ENCODE data around the gene HTT. TPM values are rescaled to one million over a fixed set of nuclear protein-coding genes. Genes with fewer than 3 reads are reported as not detected.

HTT gene
- total and polyA plus RNA-seq, 2 of the 13 experiments (the other 11 are each of a cell fraction or from before 2014, with no cell fraction given): 17.5 to 19.5 TPM

GRCh38 chr4:3179126-3179706 lies 104.7 kb downstream of the HTT start (continued):
- no peak for TF ChIP-seq EZH2 (conservative IDR thresholded peaks at IDR 0.05; ENCODE audit: low read depth, low read length)
- TF ChIP-seq RBM22 (optimal IDR thresholded peaks at IDR 0.05; ENCODE audit: low read length): no peak
- no peak for TF ChIP-seq ZNF562 (CRISPR knock-in tag; IDR thresholded peaks at IDR 0.05; ENCODE audit: borderline replicate concordance)
- TF ChIP-seq ZNF576 (CRISPR knock-in tag; IDR thresholded peaks at IDR 0.05): no peak
- TF ChIP-seq IRF2 (CRISPR knock-in tag; IDR thresholded peaks at IDR 0.05): no peak
- TF ChIP-seq HHEX (CRISPR knock-in tag; IDR thresholded peaks at IDR 0.05): no peak
- TF ChIP-seq STAT5B (CRISPR knock-in tag; IDR thresholded peaks at IDR 0.05): no peak
- no peak for TF ChIP-seq SNAI1 (CRISPR knock-in tag; IDR thresholded peaks at IDR 0.05; ENCODE audit: borderline replicate concordance)
- TF ChIP-seq GTF3A (CRISPR knock-in tag; conservative IDR thresholded peaks at IDR 0.05): no peak
- no peak for TF ChIP-seq TRIM24 (CRISPR knock-in tag; IDR thresholded peaks at IDR 0.05)
- TF ChIP-seq ZNF597 (CRISPR knock-in tag; IDR thresholded peaks at IDR 0.05): no peak
- TF ChIP-seq MED1 (CRISPR knock-in tag; IDR thresholded peaks at IDR 0.05): no peak
- TF ChIP-seq ZBTB49 (CRISPR knock-in tag; IDR thresholded peaks at IDR 0.05; ENCODE audit: borderline replicate concordance): no peak
- no peak for TF ChIP-seq ZFP37 (CRISPR knock-in tag; IDR thresholded peaks at IDR 0.05; ENCODE audit: borderline replicate concordance)
- no peak for TF ChIP-seq ZSCAN5A (CRISPR knock-in tag; IDR thresholded peaks at IDR 0.05; ENCODE audit: borderline replicate concordance)
- TF ChIP-seq ZNF607 (CRISPR knock-in tag; IDR thresholded peaks at IDR 0.05; ENCODE audit: borderline replicate concordance): no peak
- TF ChIP-seq MAF1 (CRISPR knock-in tag; IDR thresholded peaks at IDR 0.05; ENCODE audit: borderline replicate concordance): no peak
- no peak for TF ChIP-seq GTF2F1 (IDR thresholded peaks at IDR 0.05; ENCODE audit: low read length)
- no peak for TF ChIP-seq ZNF589 (CRISPR knock-in tag; conservative IDR thresholded peaks at IDR 0.05)
- no peak for TF ChIP-seq SOX13 (IDR thresholded peaks at IDR 0.05)
- no peak for TF ChIP-seq SOX13 (CRISPR knock-in tag; conservative IDR thresholded peaks at IDR 0.05 in 1 of 2, IDR thresholded peaks at IDR 0.05 in 1 of 2)
- no peak for TF ChIP-seq ERF (CRISPR knock-in tag; IDR thresholded peaks at IDR 0.05)
- TF ChIP-seq DR1 (CRISPR knock-in tag; IDR thresholded peaks at IDR 0.05): no peak
- no peak for TF ChIP-seq SP1 (IDR thresholded peaks at IDR 0.05)
- no peak for TF ChIP-seq SP1 (CRISPR knock-in tag; IDR thresholded peaks at IDR 0.05)
- TF ChIP-seq ZNF337 (CRISPR knock-in tag; IDR thresholded peaks at IDR 0.05; ENCODE audit: borderline replicate concordance, low read depth): no peak
- no peak for TF ChIP-seq LCORL (IDR thresholded peaks at IDR 0.05)
- no peak for TF ChIP-seq LCORL (CRISPR knock-in tag; IDR thresholded peaks at IDR 0.05)

Measured in HepG2 (cell line).